Heart left ventricle (tissue), 16 donors: Measurements from ENCODE around the gene OMP. TPM values are rescaled to one million over a fixed set of nuclear protein-coding genes. Genes with fewer than 3 reads are reported as not detected.
A peak's percentile ranks its signal among the peaks of the same experiment; 100 is the strongest.

ENCODE experiments used
- ATAC-seq, 4 donors: fragments of 200-7000 bp; cut with Tn5 transposase; one replicate each; pipeline ENCODE4 v1.9.1; 2020 to 2022; ENCODE audit warnings: moderate library complexity in 4 of 4, mild to moderate bottlenecking in 3 of 4, moderate number of reproducible peaks in 1 of 4
- DNase-seq, 5 donors: peaks; one replicate each; pipeline ENCODE4 v3.0.0-alpha.2; 2020
- H3K27ac ChIP-seq, 12 donors: fragments of 200-600 bp; sonication (generic) in 4 of 12; one replicate each; pipeline versions ENCODE4 v1.5.0 to v1.8.0; 2016 to 2022; ENCODE audit warnings: mild to moderate bottlenecking in 2 of 12
- H3K27me3 ChIP-seq, 9 donors: fragments of 200-600 bp; sonication (generic) in 2 of 9; one replicate each; pipeline versions ENCODE4 v1.5.1 to v1.8.0; 2016 to 2022; ENCODE audit warnings: mild to moderate bottlenecking in 3 of 9
- H3K36me3 ChIP-seq, 9 donors: fragments of 200-600 bp; sonication (generic) in 2 of 9; one replicate each; pipeline versions ENCODE4 v1.5.0 to v1.8.0; 2018 to 2022; ENCODE audit warnings: mild to moderate bottlenecking in 2 of 9
- H3K4me1 ChIP-seq, 12 donors: fragments of 200-600 bp; sonication (generic) in 4 of 12; one replicate each; pipeline versions ENCODE4 v1.5.0 to v1.8.0; 2016 to 2022; ENCODE audit warnings: mild to moderate bottlenecking in 3 of 12
- H3K4me3 ChIP-seq, 12 donors: fragments of 200-600 bp; sonication (generic) in 4 of 12; one replicate each; pipeline versions ENCODE4 v1.5.0 to v1.8.0; 2017 to 2022; ENCODE audit warnings: mild to moderate bottlenecking in 9 of 12, moderate library complexity in 4 of 12
- H3K9me3 ChIP-seq, 12 donors: fragments of 200-600 bp; sonication (generic) in 4 of 12; one replicate each; pipeline versions ENCODE4 v1.5.0 to v1.8.0; 2016 to 2022; ENCODE audit warnings: mild to moderate bottlenecking in 1 of 12
- POLR2A ChIP-seq, 2 donors: fragments of 450-650 bp; IDR thresholded peaks; one replicate each; pipeline ENCODE4 v1.6.1; 2017; ENCODE audit warnings: antibody characterized with exemption in 2 of 2, mild to moderate bottlenecking in 2 of 2, moderate library complexity in 2 of 2
- WGBS, 4 donors: extraction: QIAGEN DNeasy Blood & Tissue Kit in 2 of 4; methylation state at CpG; one replicate each; pipeline versions ENCODE4 v1.1.5 to v1.1.7; 2013 to 2018; 5-methylcytosine and 5-hydroxymethylcytosine counted together
- intact Hi-C, 10 donors: fragments of 100-400 bp; cut with DNase I; formaldehyde crosslinking; loops; one replicate each; pipeline versions ENCODE4 v1.11.1 to v1.14.2; 2022
- polyA plus RNA-seq, 2 donors: library from polyadenylated mRNA; stranded (reverse); fragments of 200-250 nt; gene quantifications; one replicate each; pipeline ENCODE4 v1.2.3, GENCODE V29; 2013
- total RNA-seq, 9 donors: library from RNA; depleted of rRNA in 2 of 9; stranded (reverse); fragments of >200 nt in 2 of 9; fragmentation: NEBNext Ultra II Directional in 3 of 9; extraction: Animal tissue kit (Norgen Biotek cat#: 25700) in 3 of 9; gene quantifications; one replicate each; pipeline versions ENCODE4 v1.1.0 to v1.2.4, GENCODE V29; 2016 to 2023
- TF ChIP-seq, protein P1 (sequence below), 12 donors: fragments of 200-600 bp; sonication (generic) in 4 of 12; IDR thresholded peaks; one replicate each; pipeline versions ENCODE4 v1.5.0 to v1.8.0; 2018 to 2022; ENCODE audit warnings: antibody characterized with exemption in 12 of 12, mild to moderate bottlenecking in 5 of 12
- donor health status: ischemic (EF 13 %, LVEDD 7.1; RV severe dilation, severe dysfunction).
- donor health status: healthy with polysubstance abuse.
- donor health status: DM: no; HTN: yes; CAD: no.
- donor health status: DM: no; HTN: no; CAD: no.
- donor health status: ischemic (EF 25% LVEDD 6.9; RV normal size, moderate dysfunction).
- donor health status: ischemic (EF 25% LVEDD 5.7; RV mildly dilated, moderate dysfunction).
- donor health status: healthy.
- donor health status: DM: yes; HTN: yes; CAD: no.
- donor health status: ischemic (EF 35%, LVEDD 5.7; RV mildly dilated, moderate dysfunction).
- donor health status: nonischemic (EF 11% LVEDD 7.7; RV severe dilation, severe dysfunction).
- donor health status: DM: yes; HTN: yes; CAD: no.
- donor health status: PGD.
- donor health status: ischemic (EF 29% LVEDD 5.4; RV normal size, mild dysfunction).
- donor health status: nonischemic (EF 23%, LVEDD 6.1; RV moderate dilation, normal function).

Gene OMP
- total and polyA plus RNA-seq, 11 donors = not detected

DNA sequence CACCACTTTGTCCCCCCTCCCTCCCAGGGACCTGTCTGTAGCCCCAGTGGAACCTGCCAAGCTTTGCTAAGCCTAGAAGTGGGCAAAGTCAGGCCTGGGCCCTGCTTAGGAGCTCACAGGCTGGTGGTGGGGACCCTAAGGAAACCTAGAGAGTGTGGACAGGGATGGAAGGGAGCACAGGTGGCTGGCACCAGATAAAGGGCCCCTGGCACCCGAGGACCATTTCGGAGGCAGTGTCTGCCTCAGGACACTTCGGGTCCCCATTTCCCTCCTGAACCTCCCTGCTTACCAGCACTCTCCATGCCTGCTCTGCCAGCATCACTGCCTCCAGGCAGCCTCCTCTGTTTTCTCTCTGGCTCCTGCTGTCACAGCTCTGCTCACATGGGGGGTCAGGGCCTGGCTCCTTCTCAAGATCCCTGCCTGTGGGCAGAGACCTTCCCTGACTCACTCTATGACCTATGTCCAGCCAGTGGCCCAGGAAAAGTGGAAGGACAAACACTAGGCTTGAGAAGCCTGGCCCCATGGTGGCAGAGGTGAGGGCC, 13.6 kb upstream of the OMP start:
- Histone ChIP-seq H3K4me1 (peaks cover 0 to 9% (median 0%) of the 10 kb centered on the region in 12 donors), H3K36me3 (peaks cover 0 to 3% (median 0%) of the 10 kb centered on the region in 9 donors), H3K9me3 (no peaks in the 10 kb centered on the region), H3K27ac (no peak overlapping the region), H3K4me3 (no peak overlapping the region), H3K27me3 (no peaks in the 10 kb centered on the region)
- DNase-seq = peak in 3 of 5 donors; percentile 13 to 46 (median 20)
- no peak for ATAC-seq
- TF ChIP-seq, protein P1, sequence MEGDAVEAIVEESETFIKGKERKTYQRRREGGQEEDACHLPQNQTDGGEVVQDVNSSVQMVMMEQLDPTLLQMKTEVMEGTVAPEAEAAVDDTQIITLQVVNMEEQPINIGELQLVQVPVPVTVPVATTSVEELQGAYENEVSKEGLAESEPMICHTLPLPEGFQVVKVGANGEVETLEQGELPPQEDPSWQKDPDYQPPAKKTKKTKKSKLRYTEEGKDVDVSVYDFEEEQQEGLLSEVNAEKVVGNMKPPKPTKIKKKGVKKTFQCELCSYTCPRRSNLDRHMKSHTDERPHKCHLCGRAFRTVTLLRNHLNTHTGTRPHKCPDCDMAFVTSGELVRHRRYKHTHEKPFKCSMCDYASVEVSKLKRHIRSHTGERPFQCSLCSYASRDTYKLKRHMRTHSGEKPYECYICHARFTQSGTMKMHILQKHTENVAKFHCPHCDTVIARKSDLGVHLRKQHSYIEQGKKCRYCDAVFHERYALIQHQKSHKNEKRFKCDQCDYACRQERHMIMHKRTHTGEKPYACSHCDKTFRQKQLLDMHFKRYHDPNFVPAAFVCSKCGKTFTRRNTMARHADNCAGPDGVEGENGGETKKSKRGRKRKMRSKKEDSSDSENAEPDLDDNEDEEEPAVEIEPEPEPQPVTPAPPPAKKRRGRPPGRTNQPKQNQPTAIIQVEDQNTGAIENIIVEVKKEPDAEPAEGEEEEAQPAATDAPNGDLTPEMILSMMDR (IDR thresholded peaks at IDR 0.05) = no peak
- intact Hi-C loops = loop anchor here in 1 of 10 donors (10.0 kb wide), 1 partner anchor 294 kb away; no protein-coding TSS in a partner anchor
- WGBS, 4 donors = 83 to 92% (median 88%) methylated on average over 3 of the region's 3 CpGs

DNA sequence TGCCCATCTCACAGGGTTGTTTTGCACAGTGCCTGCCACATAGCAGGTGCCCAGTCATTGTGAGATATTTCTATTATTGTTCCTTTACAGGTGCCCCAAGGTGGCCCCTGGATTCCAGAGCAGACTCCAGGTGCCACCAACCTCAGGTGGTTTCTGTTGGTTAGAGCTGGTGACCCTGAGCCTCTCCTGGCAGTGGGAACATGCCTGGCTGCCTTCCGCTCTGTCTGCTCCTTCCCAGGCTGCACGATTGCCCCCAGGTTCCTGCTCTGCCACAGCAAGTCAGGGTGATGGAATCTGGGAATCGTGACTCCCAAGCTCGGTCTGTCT, 12.6 kb upstream of the OMP start:
- Histone ChIP-seq H3K4me1 (peaks cover 0 to 9% (median 0%) of the 10 kb centered on the region in 12 donors), H3K4me3 (no peak overlapping the region), H3K27me3 (no peaks in the 10 kb centered on the region), H3K9me3 (no peaks in the 10 kb centered on the region), H3K36me3 (peaks cover 0 to 3% (median 0%) of the 10 kb centered on the region in 9 donors), H3K27ac (no peak overlapping the region)
- no peak for ATAC-seq
- DNase-seq = peak in 1 of 5 donors; percentile 14
- TF ChIP-seq, protein P1 (IDR thresholded peaks at IDR 0.05) = no peak
- TF ChIP-seq POLR2A (IDR thresholded peaks at IDR 0.05) = no peak
- WGBS, 4 donors = 82 to 89% (median 85%) methylated on average over 4 of the region's 4 CpGs
- intact Hi-C loops = loop anchor here in 9 of 10 donors (2.0 to 10.0 kb wide), 7 partner anchors 41 to 355 kb away; no protein-coding TSS in a partner anchor

GRCh38 chr11:77090373-77091111, 12.1 kb upstream of the OMP start:
- Histone ChIP-seq H3K27me3 (no peaks in the 10 kb centered on the region), H3K9me3 (no peaks in the 10 kb centered on the region), H3K4me3 (no peak overlapping the region), H3K27ac (no peak overlapping the region), H3K36me3 (peaks cover 0 to 3% (median 0%) of the 10 kb centered on the region in 9 donors), H3K4me1 (peaks cover 0 to 9% (median 0%) of the 10 kb centered on the region in 12 donors)
- TF ChIP-seq POLR2A (IDR thresholded peaks at IDR 0.05) = no peak
- TF ChIP-seq, protein P1 (IDR thresholded peaks at IDR 0.05) = no peak
- peak in 3 of 5 donors; percentile 15 to 52 (median 23) for DNase-seq
- 53 to 63% (median 57%) methylated on average over 9 to 13 of the region's 13 CpGs for WGBS, 4 donors
- no peak for ATAC-seq
- intact Hi-C loops = loop anchor here (1.0 to 10.0 kb wide), 9 partner anchors 42 to 356 kb away; no protein-coding TSS in a partner anchor
